ENCODE results near the gene IMPDH2. TPM values are rescaled to one million over a fixed set of nuclear protein-coding genes. Genes with fewer than 3 reads are reported as not detected.

The IMPDH2 gene
- total and polyA plus RNA-seq, 12 donors = 40.7 to 105 (median 60.6) TPM

DNA sequence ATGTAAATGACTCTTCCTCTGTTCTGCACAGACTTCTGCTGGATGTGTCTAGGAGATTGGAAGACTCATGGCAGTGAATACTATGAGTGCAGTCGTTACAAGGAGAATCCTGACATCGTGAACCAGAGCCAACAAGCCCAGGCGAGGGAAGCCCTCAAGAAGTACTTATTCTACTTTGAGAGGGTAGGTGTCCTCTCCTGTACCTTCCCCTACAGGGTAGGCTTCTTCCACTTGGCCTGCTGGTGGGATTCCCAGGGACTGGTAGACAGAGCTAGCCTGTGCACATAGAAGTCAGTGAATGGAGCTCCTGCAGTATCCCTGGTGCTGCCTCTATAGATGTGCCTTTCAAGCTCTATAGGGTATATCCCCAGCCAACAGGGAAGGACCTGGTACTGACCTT lies 49.7 kb downstream of the IMPDH2 start:
- H3K27me3 ChIP-seq = no peaks in the 10 kb centered on the region
- no peak overlapping the region for H3K4me3 ChIP-seq
- intact Hi-C loops (cut with DNase I) = no loop called here
- TF ChIP-seq, protein P1, sequence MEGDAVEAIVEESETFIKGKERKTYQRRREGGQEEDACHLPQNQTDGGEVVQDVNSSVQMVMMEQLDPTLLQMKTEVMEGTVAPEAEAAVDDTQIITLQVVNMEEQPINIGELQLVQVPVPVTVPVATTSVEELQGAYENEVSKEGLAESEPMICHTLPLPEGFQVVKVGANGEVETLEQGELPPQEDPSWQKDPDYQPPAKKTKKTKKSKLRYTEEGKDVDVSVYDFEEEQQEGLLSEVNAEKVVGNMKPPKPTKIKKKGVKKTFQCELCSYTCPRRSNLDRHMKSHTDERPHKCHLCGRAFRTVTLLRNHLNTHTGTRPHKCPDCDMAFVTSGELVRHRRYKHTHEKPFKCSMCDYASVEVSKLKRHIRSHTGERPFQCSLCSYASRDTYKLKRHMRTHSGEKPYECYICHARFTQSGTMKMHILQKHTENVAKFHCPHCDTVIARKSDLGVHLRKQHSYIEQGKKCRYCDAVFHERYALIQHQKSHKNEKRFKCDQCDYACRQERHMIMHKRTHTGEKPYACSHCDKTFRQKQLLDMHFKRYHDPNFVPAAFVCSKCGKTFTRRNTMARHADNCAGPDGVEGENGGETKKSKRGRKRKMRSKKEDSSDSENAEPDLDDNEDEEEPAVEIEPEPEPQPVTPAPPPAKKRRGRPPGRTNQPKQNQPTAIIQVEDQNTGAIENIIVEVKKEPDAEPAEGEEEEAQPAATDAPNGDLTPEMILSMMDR (IDR thresholded peaks at IDR 0.05) = no peak
- H3K27ac ChIP-seq = no peak overlapping the region
- no peaks in the 10 kb centered on the region for H3K9me3 ChIP-seq
- H3K36me3 ChIP-seq = peaks cover 6 to 99% (median 74%) of the 10 kb centered on the region in 9 donors
- peak in 1 of 8 donors; percentile 32 for ATAC-seq
- peaks cover 0 to 16% (median 0%) of the 10 kb centered on the region in 9 donors for H3K4me1 ChIP-seq
- DNase-seq = no peak
- WGBS, 2 donors = 93 to 94% methylated on average over 3 of the region's 3 CpGs

Small RNAs within 50 kb of the gene (microRNA-seq; reads per million reads assigned to microRNA genes)
- gene MIR191 = 5,744 to 6,752 reads per million in 2 donors
- 1,000 to 1,086 reads per million in 2 donors for gene MIR425

Other genes with a start within 250 kb of the IMPDH2 start
- 10 to 100 TPM; 42.8 to 55.7 (median 44.8) TPM for gene PRKAR2A, start 181.5 kb downstream of the IMPDH2 start, total RNA-seq
- 10 to 100 TPM; 11.3 to 13.3 TPM for gene PRKAR2A, start 181.5 kb downstream of the IMPDH2 start, polyA plus RNA-seq
- gene SLC25A20, start 130.5 kb downstream of the IMPDH2 start, total RNA-seq = 100 to 1,000 TPM in 1 of 10 donors, 10 to 100 TPM in 9; 42.5 to 129 (median 82.6) TPM
- gene SLC25A20, start 130.5 kb downstream of the IMPDH2 start, polyA plus RNA-seq = 10 to 100 TPM; 36.7 to 45.7 TPM
- gene ARIH2, start 110.6 kb downstream of the IMPDH2 start, total RNA-seq = 100 to 1,000 TPM in 9 of 10 donors, 10 to 100 TPM in 1; 84.0 to 177 (median 147) TPM
- gene ARIH2, start 110.6 kb downstream of the IMPDH2 start, polyA plus RNA-seq = 100 to 1,000 TPM in 1 of 2 donors, 10 to 100 TPM in 1; 41.9 to 104 TPM
- gene P4HTM, start 39.2 kb downstream of the IMPDH2 start, total RNA-seq = 10 to 100 TPM; 23.8 to 41.7 (median 30.8) TPM
- 10 to 100 TPM; 25.8 to 30.9 TPM for gene P4HTM, start 39.2 kb downstream of the IMPDH2 start, polyA plus RNA-seq
- 10 to 100 TPM; 70.4 to 98.8 (median 76.5) TPM for gene WDR6, start 22.0 kb downstream of the IMPDH2 start, total RNA-seq
- gene WDR6, start 22.0 kb downstream of the IMPDH2 start, polyA plus RNA-seq = 100 to 1,000 TPM in 1 of 2 donors, 10 to 100 TPM in 1; 77.5 to 126 TPM
- 10 to 100 TPM in 8 of 10 donors, 1 to 10 TPM in 2; 7.6 to 17.8 (median 13.9) TPM for gene DALRD3, start 10.8 kb downstream of the IMPDH2 start, total RNA-seq
- gene DALRD3, start 10.8 kb downstream of the IMPDH2 start, polyA plus RNA-seq = 10 to 100 TPM; 15.2 to 16.1 TPM
- gene NDUFAF3, start 7.3 kb downstream of the IMPDH2 start, total RNA-seq = 100 to 1,000 TPM; 154 to 186 (median 167) TPM
- gene NDUFAF3, start 7.3 kb downstream of the IMPDH2 start, polyA plus RNA-seq = 100 to 1,000 TPM; 184 to 280 TPM
- 10 to 100 TPM; 54.5 to 72.5 (median 58.7) TPM for gene QRICH1, start 64.7 kb upstream of the IMPDH2 start, total RNA-seq
- 10 to 100 TPM; 21.1 to 34.2 TPM for gene QRICH1, start 64.7 kb upstream of the IMPDH2 start, polyA plus RNA-seq
- gene QARS1, start 75.4 kb upstream of the IMPDH2 start, total RNA-seq = 100 to 1,000 TPM; 173 to 265 (median 206) TPM
- gene QARS1, start 75.4 kb upstream of the IMPDH2 start, polyA plus RNA-seq = 100 to 1,000 TPM; 120 to 369 TPM
- 10 to 100 TPM; 47.5 to 78.1 (median 62.5) TPM for gene USP19, start 91.4 kb upstream of the IMPDH2 start, total RNA-seq
- 10 to 100 TPM; 18.1 to 20.2 TPM for gene USP19, start 91.4 kb upstream of the IMPDH2 start, polyA plus RNA-seq
- gene LAMB2, start 103.7 kb upstream of the IMPDH2 start, total RNA-seq = 100 to 1,000 TPM; 575 to 961 (median 776) TPM
- gene LAMB2, start 103.7 kb upstream of the IMPDH2 start, polyA plus RNA-seq = 1,000 to 10,000 TPM in 1 of 2 donors, 100 to 1,000 TPM in 1; 423 to 1,204 TPM
- gene CCDC71, start 136.9 kb upstream of the IMPDH2 start, total RNA-seq = 10 to 100 TPM; 10.4 to 16.9 (median 12.3) TPM
- 10 to 100 TPM in 1 of 2 donors, 1 to 10 TPM in 1; 7.2 to 16.3 TPM for gene CCDC71, start 136.9 kb upstream of the IMPDH2 start, polyA plus RNA-seq
- gene KLHDC8B, start 142.2 kb upstream of the IMPDH2 start, total RNA-seq = 100 to 1,000 TPM in 9 of 10 donors, 10 to 100 TPM in 1; 87.9 to 190 (median 118) TPM
- gene KLHDC8B, start 142.2 kb upstream of the IMPDH2 start, polyA plus RNA-seq = 100 to 1,000 TPM in 1 of 2 donors, 10 to 100 TPM in 1; 56.2 to 121 TPM
- 1 to 10 TPM; 2.3 to 4.1 (median 2.8) TPM for gene C3orf62, start 247.8 kb upstream of the IMPDH2 start, total RNA-seq
- 1 to 10 TPM; 2.4 to 9.1 TPM for gene C3orf62, start 247.8 kb upstream of the IMPDH2 start, polyA plus RNA-seq